CD8-positive, alpha-beta memory T cell (primary cell): Measurements from ENCODE around the gene ZNF44. TPM values are rescaled to one million over a fixed set of nuclear protein-coding genes. Genes with fewer than 3 reads are reported as not detected.
"Not testable (repeated sequence)": the region's sequence is repeated elsewhere in the genome, so short reads cannot be mapped to it uniquely, and the experiment has no call there.

ENCODE experiments used
- CTCF ChIA-PET: fragments of 350-600 bp; sonication (Branson Sonifier 250); formaldehyde crosslinking; loops from one replicate; lab custom pipeline; 2021; ENCODE audit warnings: antibody characterized with exemption; lab: Charles Lee
- POLR2A ChIA-PET: fragments of 350-600 bp; sonication (Branson Sonifier 250); formaldehyde crosslinking; loops from one replicate; lab custom pipeline; 2021; ENCODE audit warnings: antibody characterized with exemption; lab: Charles Lee
- DNase-seq, 5 donors: peaks; one replicate each; pipeline versions ENCODE4 v3.0.0 to v3.0.0-alpha.2; 2020 to 2022; ENCODE audit warnings: mixed read lengths in 1 of 5
- H3K27ac ChIP-seq: one replicate; pipeline ENCODE4 v1.7.0; 2013; ENCODE audit warnings: low read depth, mild to moderate bottlenecking, low read length, moderate library complexity
- H3K27me3 ChIP-seq: 2 replicates; pipeline ENCODE4 v1.7.0; 2013; ENCODE audit warnings: low read length, mild to moderate bottlenecking; ENCODE audit not compliant: insufficient read depth, poor library complexity, severe bottlenecking
- H3K36me3 ChIP-seq: 2 replicates; pipeline ENCODE4 v1.7.0; 2013; ENCODE audit warnings: mild to moderate bottlenecking, low read length, moderate library complexity; ENCODE audit not compliant: insufficient read depth
- H3K4me1 ChIP-seq: 2 replicates; pipeline ENCODE4 v1.7.0; 2013; ENCODE audit warnings: mild to moderate bottlenecking, low read length, moderate library complexity; ENCODE audit not compliant: insufficient read depth
- H3K4me3 ChIP-seq: 2 replicates; pipeline ENCODE4 v1.7.0; 2013; ENCODE audit warnings: mild to moderate bottlenecking, low read length
- H3K9me3 ChIP-seq: 2 replicates; pipeline ENCODE4 v1.7.0; 2013; ENCODE audit warnings: mild to moderate bottlenecking, low read length
- H3K27ac Mint-ChIP-seq, 8 donors: one replicate each; pipeline ENCODE4 v1.8.0; 2020 to 2021; ENCODE audit warnings: mixed read lengths in 8 of 8, mild to moderate bottlenecking in 6 of 8, inconsistent platforms in 3 of 8, moderate library complexity in 3 of 8
- H3K27me3 Mint-ChIP-seq, 2 donors: one replicate each; pipeline ENCODE4 v1.8.0; 2020 to 2021; ENCODE audit warnings: mixed read lengths in 2 of 2, mild to moderate bottlenecking in 1 of 2, moderate library complexity in 1 of 2
- H3K36me3 Mint-ChIP-seq, 3 donors: one replicate each; pipeline ENCODE4 v1.8.0; 2020 to 2021; ENCODE audit warnings: mixed read lengths in 3 of 3, inconsistent platforms in 1 of 3, mild to moderate bottlenecking in 1 of 3
- H3K4me1 Mint-ChIP-seq, 3 donors: one replicate each; pipeline ENCODE4 v1.8.0; 2020 to 2021; ENCODE audit warnings: mixed read lengths in 3 of 3, inconsistent platforms in 1 of 3, mild to moderate bottlenecking in 1 of 3
- H3K4me3 Mint-ChIP-seq, 7 donors: one replicate each; pipeline ENCODE4 v1.8.0; 2020 to 2021; ENCODE audit warnings: mixed read lengths in 7 of 7, mild to moderate bottlenecking in 6 of 7, moderate library complexity in 4 of 7, inconsistent platforms in 2 of 7
- H3K9me3 Mint-ChIP-seq, 5 donors: one replicate each; pipeline ENCODE4 v1.8.0; 2020 to 2022; ENCODE audit warnings: mixed read lengths in 5 of 5, mild to moderate bottlenecking in 3 of 5, moderate library complexity in 2 of 5, inconsistent platforms in 1 of 5
- polyA plus RNA-seq: library from polyadenylated mRNA; unstranded; fragments of 300-500 nt; fragmentation: Illumina TruSeq; gene quantifications from one replicate; pipeline ENCODE4 v1.2.3, GENCODE V29; 2021
- total RNA-seq, 2 experiments: library from RNA; stranded (reverse); gene quantifications; one replicate each; pipeline ENCODE4 v1.2.3, GENCODE V29; 2021

Gene ZNF44
- total and polyA plus RNA-seq, 3 experiments from 2014 or later: 12.3 to 27.8 (median 12.6) TPM

GRCh38 chr19:12314553-12314952, 19.9 kb upstream of the ZNF44 start:
- POLR2A ChIA-PET: interaction anchor here (0.6 to 1.4 kb wide), 5 partner anchors 10 to 58 kb away, joined by 3 to 6 read pairs (median 5); partner anchors contain the start of gene ZNF563
- Histone ChIP-seq H3K27ac (no peak overlapping the region), H3K4me3 (no peak overlapping the region), H3K36me3 (peaks cover 11% of the 10 kb centered on the region), H3K27me3 (no peaks in the 10 kb centered on the region), H3K9me3 (peaks cover 12% of the 10 kb centered on the region), H3K4me1 (no peaks in the 10 kb centered on the region)
- CTCF ChIA-PET: no interaction called here
- Mint-ChIP-seq H3K36me3 (peaks cover 17 to 36% (median 24%) of the 10 kb centered on the region in 3 donors), H3K4me3 (peak overlapping the region in 1 of 7 donors; percentile 27), H3K9me3 (peaks cover 13 to 29% (median 26%) of the 10 kb centered on the region in 5 donors), H3K27me3 (no peaks in the 10 kb centered on the region), H3K4me1 (peaks cover 0 to 7% (median 6%) of the 10 kb centered on the region in 3 donors), H3K27ac (no peak overlapping the region)
- no peak for DNase-seq

- not testable (repeated sequence) for H3K4me3 Mint-ChIP-seq, H3K36me3 ChIP-seq, H3K27me3 ChIP-seq, H3K27me3 Mint-ChIP-seq, DNase-seq, H3K4me1 ChIP-seq, H3K27ac ChIP-seq, H3K4me1 Mint-ChIP-seq, H3K9me3 Mint-ChIP-seq, H3K27ac Mint-ChIP-seq, H3K9me3 ChIP-seq, H3K4me3 ChIP-seq, H3K36me3 Mint-ChIP-seq
- CTCF ChIA-PET: interaction anchor here (0.5 kb wide), 1 partner anchor 1553 kb away, joined by 3 read pairs; no protein-coding TSS in a partner anchor
- POLR2A ChIA-PET: interaction anchor here (0.6 kb wide), 1 partner anchor 184 kb away, joined by 3 read pairs; no protein-coding TSS in a partner anchor
Measured at GRCh38 chr19:12308891-12309290, 14.2 kb upstream of the ZNF44 start.

GRCh38 chr19:12295191-12295590, 508 bp upstream of the ZNF44 start:
- H3K27ac ChIP-seq: no peak overlapping the region
- H3K4me1 Mint-ChIP-seq: peaks cover 34 to 40% (median 40%) of the 10 kb centered on the region in 3 donors

GRCh38 chr19:12293777-12294248, 870 bp downstream of the ZNF44 start:
- Mint-ChIP-seq H3K36me3 (peaks cover 0 to 34% (median 8%) of the 10 kb centered on the region in 3 donors), H3K4me3 (peak overlapping the region; percentile 95 to 100 (median 99)), H3K27ac (peak overlapping the region; percentile 84 to 99 (median 98)), H3K27me3 (peaks cover 0 to 2% of the 10 kb centered on the region in 2 donors), H3K4me1 (peaks cover 46 to 52% (median 52%) of the 10 kb centered on the region in 3 donors), H3K9me3 (peaks cover 0 to 1% (median 0%) of the 10 kb centered on the region in 5 donors)
- no peaks in the 10 kb centered on the region for H3K9me3 ChIP-seq
- ChIA-PET POLR2A (interaction anchor here (0.5 to 2.0 kb wide), 3 partner anchors 39 to 234 kb away, joined by 3 to 21 read pairs (median 3); partner anchors contain the start of gene ZNF563), CTCF (interaction anchor here (2.6 kb wide), 1 partner anchor 39 kb away, joined by 8 read pairs; the partner anchor contains the start of gene ZNF563)
- H3K4me1 ChIP-seq: peaks cover 29% of the 10 kb centered on the region
- DNase-seq: peak; percentile 32 to 70 (median 63)
- H3K27ac ChIP-seq: peak overlapping the region; percentile 70
- no peaks in the 10 kb centered on the region for H3K36me3 ChIP-seq
- no peaks in the 10 kb centered on the region for H3K27me3 ChIP-seq
- peak overlapping the region; percentile 84 for H3K4me3 ChIP-seq

More at GRCh38 chr19:12295191-12295590, 508 bp upstream of the ZNF44 start:
- ChIA-PET CTCF (interaction anchor here (2.6 kb wide), 1 partner anchor 38 kb away, joined by 8 read pairs; the partner anchor contains the start of gene ZNF563), POLR2A (interaction anchor here (2.0 kb wide), 1 partner anchor 38 kb away, joined by 21 read pairs; the partner anchor contains the start of gene ZNF563)
- H3K27ac Mint-ChIP-seq: peak overlapping the region in 7 of 8 donors; percentile 84 to 99 (median 95)
- DNase-seq: no peak
- no peaks in the 10 kb centered on the region for H3K36me3 ChIP-seq
- H3K9me3 ChIP-seq: no peaks in the 10 kb centered on the region
- H3K4me1 ChIP-seq: peaks cover 16% of the 10 kb centered on the region
- H3K9me3 Mint-ChIP-seq: peaks cover 0 to 1% (median 0%) of the 10 kb centered on the region in 5 donors
- peaks cover 0 to 2% of the 10 kb centered on the region in 2 donors for H3K27me3 Mint-ChIP-seq
- peaks cover 0 to 29% (median 8%) of the 10 kb centered on the region in 3 donors for H3K36me3 Mint-ChIP-seq
- peak overlapping the region; percentile 84 for H3K4me3 ChIP-seq
- H3K4me3 Mint-ChIP-seq: peak overlapping the region; percentile 95 to 100 (median 98)
- no peaks in the 10 kb centered on the region for H3K27me3 ChIP-seq

- peaks cover 54 to 67% (median 63%) of the 10 kb centered on the region in 3 donors for H3K4me1 Mint-ChIP-seq
- H3K36me3 ChIP-seq: no peaks in the 10 kb centered on the region
Measured at GRCh38 chr19:12289790-12290065, 5.0 kb downstream of the ZNF44 start.

GRCh38 chr19:12287958-12288500, 6.7 kb downstream of the ZNF44 start:
- Mint-ChIP-seq H3K27me3 (peaks cover 0 to 1% of the 10 kb centered on the region in 2 donors), H3K4me1 (peaks cover 44 to 60% (median 52%) of the 10 kb centered on the region in 3 donors), H3K4me3 (no peak overlapping the region), H3K27ac (peak overlapping the region; percentile 40 to 96 (median 78)), H3K36me3 (peaks cover 0 to 37% (median 8%) of the 10 kb centered on the region in 3 donors), H3K9me3 (no peaks in the 10 kb centered on the region)
- POLR2A ChIA-PET: interaction anchor here (0.5 kb wide), 1 partner anchor 35 kb away, joined by 7 read pairs; no protein-coding TSS in a partner anchor
- DNase-seq: no peak
- Histone ChIP-seq H3K4me1 (peaks cover 31% of the 10 kb centered on the region), H3K36me3 (no peaks in the 10 kb centered on the region), H3K27ac (no peak overlapping the region), H3K9me3 (no peaks in the 10 kb centered on the region), H3K4me3 (no peak overlapping the region), H3K27me3 (no peaks in the 10 kb centered on the region)
- CTCF ChIA-PET: interaction anchor here (2.3 kb wide), 1 partner anchor 45 kb away, joined by 9 read pairs; the partner anchor contains the start of gene ZNF563

More at GRCh38 chr19:12289790-12290065, 5.0 kb downstream of the ZNF44 start:
- H3K27ac Mint-ChIP-seq: peak overlapping the region; percentile 82 to 97 (median 93)
- DNase-seq: no peak
- Histone ChIP-seq H3K9me3 (no peaks in the 10 kb centered on the region), H3K4me3 (peak overlapping the region; percentile 9), H3K27me3 (no peaks in the 10 kb centered on the region), H3K4me1 (peaks cover 37% of the 10 kb centered on the region), H3K27ac (peak overlapping the region; percentile 4)
- ChIA-PET POLR2A (interaction anchor here (0.5 to 2.6 kb wide), 4 partner anchors 25 to 205 kb away, joined by 3 to 21 read pairs (median 3); partner anchors contain the start of genes ZNF136 and ZNF563), CTCF (interaction anchor here (1.0 to 2.3 kb wide), 3 partner anchors 43 to 205 kb away, joined by 3 to 9 read pairs (median 4); partner anchors contain the start of gene ZNF563)
- no peaks in the 10 kb centered on the region for H3K9me3 Mint-ChIP-seq
- H3K27me3 Mint-ChIP-seq: peaks cover 0 to 2% of the 10 kb centered on the region in 2 donors
- peaks cover 0 to 48% (median 8%) of the 10 kb centered on the region in 3 donors for H3K36me3 Mint-ChIP-seq
- peak overlapping the region in 6 of 7 donors; percentile 44 to 82 (median 72) for H3K4me3 Mint-ChIP-seq

GRCh38 chr19:12284631-12285030, 10.1 kb downstream of the ZNF44 start:
- Histone ChIP-seq H3K9me3 (peaks cover 5% of the 10 kb centered on the region), H3K27me3 (no peaks in the 10 kb centered on the region), H3K36me3 (no peaks in the 10 kb centered on the region), H3K27ac (no peak overlapping the region), H3K4me3 (no peak overlapping the region), H3K4me1 (peaks cover 17% of the 10 kb centered on the region)
- Mint-ChIP-seq H3K4me3 (no peak overlapping the region), H3K4me1 (peaks cover 52 to 66% (median 59%) of the 10 kb centered on the region in 3 donors), H3K9me3 (peaks cover 3 to 13% (median 9%) of the 10 kb centered on the region in 5 donors), H3K36me3 (peaks cover 2 to 43% (median 20%) of the 10 kb centered on the region in 3 donors), H3K27me3 (peaks cover 0 to 1% of the 10 kb centered on the region in 2 donors), H3K27ac (no peak overlapping the region)
- ChIA-PET CTCF (no interaction called here), POLR2A (no interaction called here)
- no peak for DNase-seq
